Dendritic cell treated with granulocyte-macrophage colony-stimulating factor and Interleukin-4, amounts not matched to agents 40 ng/mL and 50 ng/mL, for 4 days (primary cell): Measurements from ENCODE around the gene CDH22.

Experiments
- H3K27ac Mint-ChIP-seq: one replicate; pipeline ENCODE4 v1.8.0; 2022; ENCODE audit warnings: mild to moderate bottlenecking, mixed read lengths
- H3K27me3 Mint-ChIP-seq: one replicate; pipeline ENCODE4 v1.8.0; 2022; ENCODE audit warnings: mild to moderate bottlenecking, mixed read lengths
- H3K36me3 Mint-ChIP-seq: one replicate; pipeline ENCODE4 v1.8.0; 2022; ENCODE audit warnings: low read depth, mixed read lengths
- H3K4me1 Mint-ChIP-seq: one replicate; pipeline ENCODE4 v1.8.0; 2022; ENCODE audit warnings: low read depth, mixed read lengths
- H3K4me3 Mint-ChIP-seq: one replicate; pipeline ENCODE4 v1.8.0; 2022; ENCODE audit warnings: mild to moderate bottlenecking, moderate library complexity, mixed read lengths
- H3K9me3 Mint-ChIP-seq: one replicate; pipeline ENCODE4 v1.8.0; 2022; ENCODE audit warnings: mixed read lengths
- intact Hi-C: fragments of 100-400 bp; cut with micrococcal nuclease; formaldehyde crosslinking; loops from one replicate; pipeline ENCODE4 v1.15.0; 2022

The CDH22 gene

GRCh38 chr20:46349035-46349741 is 40.9 kb upstream of the CDH22 start:
- intact Hi-C loops, result loop anchor here (1.0 to 2.0 kb wide), 2 partner anchors 42 to 216 kb away; no protein-coding TSS in a partner anchor
- Mint-ChIP-seq H3K4me1 (peaks cover 54% of the 10 kb centered on the region), H3K9me3 (no peaks in the 10 kb centered on the region), H3K36me3 (peaks cover 67% of the 10 kb centered on the region), H3K27ac (no peak overlapping the region), H3K4me3 (no peak overlapping the region), H3K27me3 (peaks cover 9% of the 10 kb centered on the region)

GRCh38 chr20:46347841-46348803 is 39.8 kb upstream of the CDH22 start:
- Mint-ChIP-seq H3K4me1 (peaks cover 54% of the 10 kb centered on the region), H3K9me3 (no peaks in the 10 kb centered on the region), H3K4me3 (no peak overlapping the region), H3K27me3 (peaks cover 20% of the 10 kb centered on the region), H3K27ac (no peak overlapping the region), H3K36me3 (peaks cover 57% of the 10 kb centered on the region)
- intact Hi-C loops, result loop anchor here (2.0 kb wide), 1 partner anchor 215 kb away; no protein-coding TSS in a partner anchor

GRCh38 chr20:46346770-46347169 is 38.5 kb upstream of the CDH22 start:
- intact Hi-C loops, result no loop called here

GRCh38 chr20:46344488-46345162 is 36.3 kb upstream of the CDH22 start:
- peaks cover 27% of the 10 kb centered on the region for H3K36me3 Mint-ChIP-seq
- peaks cover 27% of the 10 kb centered on the region for H3K4me1 Mint-ChIP-seq
- no peaks in the 10 kb centered on the region for H3K9me3 Mint-ChIP-seq
- intact Hi-C loops, result no loop called here
- no peak overlapping the region for H3K4me3 Mint-ChIP-seq
- H3K27ac Mint-ChIP-seq, result no peak overlapping the region
- peaks cover 48% of the 10 kb centered on the region for H3K27me3 Mint-ChIP-seq

More at GRCh38 chr20:46346770-46347169, 38.5 kb upstream of the CDH22 start:
- Mint-ChIP-seq H3K9me3 (no peaks in the 10 kb centered on the region), H3K4me3 (no peak overlapping the region), H3K27ac (no peak overlapping the region), H3K4me1 (peaks cover 47% of the 10 kb centered on the region), H3K36me3 (peaks cover 43% of the 10 kb centered on the region), H3K27me3 (peaks cover 33% of the 10 kb centered on the region)

- intact Hi-C loops, result no loop called here
- Mint-ChIP-seq H3K27me3 (peaks cover 54% of the 10 kb centered on the region), H3K4me3 (no peak overlapping the region), H3K36me3 (peaks cover 27% of the 10 kb centered on the region), H3K9me3 (no peaks in the 10 kb centered on the region), H3K4me1 (peaks cover 27% of the 10 kb centered on the region), H3K27ac (no peak overlapping the region)
Observed at GRCh38 chr20:46343975-46344357, 35.7 kb upstream of the CDH22 start.

- H3K4me1 Mint-ChIP-seq, result peaks cover 26% of the 10 kb centered on the region
- intact Hi-C loops, result no loop called here
- H3K27ac Mint-ChIP-seq, result no peak overlapping the region
- no peak overlapping the region for H3K4me3 Mint-ChIP-seq
- peaks cover 25% of the 10 kb centered on the region for H3K36me3 Mint-ChIP-seq
- H3K27me3 Mint-ChIP-seq, result peaks cover 56% of the 10 kb centered on the region
- H3K9me3 Mint-ChIP-seq, result no peaks in the 10 kb centered on the region
Observed at GRCh38 chr20:46343348-46343974, 35.2 kb upstream of the CDH22 start.

GRCh38 chr20:46342451-46343347 is 34.4 kb upstream of the CDH22 start:
- Mint-ChIP-seq H3K9me3 (no peaks in the 10 kb centered on the region), H3K36me3 (peaks cover 18% of the 10 kb centered on the region), H3K27ac (no peak overlapping the region), H3K4me1 (peaks cover 26% of the 10 kb centered on the region), H3K4me3 (no peak overlapping the region), H3K27me3 (peaks cover 60% of the 10 kb centered on the region)
- intact Hi-C loops, result no loop called here

GRCh38 chr20:46342010-46342378 is 33.7 kb upstream of the CDH22 start:
- H3K4me3 Mint-ChIP-seq, result no peak overlapping the region
- H3K9me3 Mint-ChIP-seq, result no peaks in the 10 kb centered on the region
- peaks cover 65% of the 10 kb centered on the region for H3K27me3 Mint-ChIP-seq
- no peak overlapping the region for H3K27ac Mint-ChIP-seq
- intact Hi-C loops, result no loop called here
- H3K4me1 Mint-ChIP-seq, result peaks cover 26% of the 10 kb centered on the region
- H3K36me3 Mint-ChIP-seq, result peaks cover 11% of the 10 kb centered on the region

- peaks cover 68% of the 10 kb centered on the region for H3K27me3 Mint-ChIP-seq
- H3K4me3 Mint-ChIP-seq, result no peak overlapping the region
- H3K9me3 Mint-ChIP-seq, result no peaks in the 10 kb centered on the region
- peaks cover 7% of the 10 kb centered on the region for H3K36me3 Mint-ChIP-seq
- peaks cover 26% of the 10 kb centered on the region for H3K4me1 Mint-ChIP-seq
- intact Hi-C loops, result no loop called here
- no peak overlapping the region for H3K27ac Mint-ChIP-seq
Observed at GRCh38 chr20:46341074-46342009, 33.0 kb upstream of the CDH22 start.

GRCh38 chr20:46339037-46339436 is 30.7 kb upstream of the CDH22 start:
- intact Hi-C loops, result no loop called here
- no peak overlapping the region for H3K4me3 Mint-ChIP-seq
- H3K4me1 Mint-ChIP-seq, result peaks cover 20% of the 10 kb centered on the region
- no peak overlapping the region for H3K27ac Mint-ChIP-seq
- no peaks in the 10 kb centered on the region for H3K9me3 Mint-ChIP-seq
- no peaks in the 10 kb centered on the region for H3K36me3 Mint-ChIP-seq
- H3K27me3 Mint-ChIP-seq, result peaks cover 71% of the 10 kb centered on the region

- H3K27ac Mint-ChIP-seq, result no peak overlapping the region
- peaks cover 8% of the 10 kb centered on the region for H3K4me1 Mint-ChIP-seq
- H3K9me3 Mint-ChIP-seq, result no peaks in the 10 kb centered on the region
- intact Hi-C loops, result no loop called here
- no peaks in the 10 kb centered on the region for H3K36me3 Mint-ChIP-seq
- no peak overlapping the region for H3K4me3 Mint-ChIP-seq
- peaks cover 62% of the 10 kb centered on the region for H3K27me3 Mint-ChIP-seq
Observed at GRCh38 chr20:46336735-46337134, 28.4 kb upstream of the CDH22 start.

GRCh38 chr20:46334303-46334904 is 26.1 kb upstream of the CDH22 start:
- intact Hi-C loops, result no loop called here
- Mint-ChIP-seq H3K36me3 (no peaks in the 10 kb centered on the region), H3K27ac (no peak overlapping the region), H3K27me3 (peaks cover 54% of the 10 kb centered on the region), H3K4me1 (peaks cover 5% of the 10 kb centered on the region), H3K9me3 (no peaks in the 10 kb centered on the region), H3K4me3 (no peak overlapping the region)
